OCI-LY7 (cell line): ENCODE measurements around the gene ZBTB1. TPM values are rescaled to one million over a fixed set of nuclear protein-coding genes. Genes with fewer than 3 reads are reported as not detected.

ENCODE experiments used
- BruUV-seq: library from RNA; stranded (reverse); fragments of 400-500 nt; replicated peaks from 2 replicates; lab custom pipeline; 2021; lab: Mats Ljungman, UMichigan
- CTCF ChIA-PET: fragments of 300-600 bp; sonication (Branson Sonifier 250); formaldehyde crosslinking; loops from one replicate; lab custom pipeline; 2022; ENCODE audit warnings: antibody characterized with exemption; ENCODE audit not compliant: unreplicated experiment; lab: Charles Lee
- POLR2A ChIA-PET: fragments of 300-600 bp; sonication (Branson Sonifier 250); formaldehyde crosslinking; loops from one replicate; lab custom pipeline; 2022; ENCODE audit warnings: antibody characterized with exemption; lab: Charles Lee
- DNase-seq: peaks from one replicate; pipeline ENCODE4 v3.0.0-alpha.2; 2015; ENCODE audit warnings: low spot score
- H2AFZ ChIP-seq: fragments of 200-600 bp; sonication (generic), shearing (Covaris generic); 2 replicates; pipeline ENCODE4 v1.6.1; 2014; ENCODE audit warnings: mild to moderate bottlenecking, antibody characterized with exemption, low read length, moderate library complexity
- H3K27ac ChIP-seq: fragments of 200-600 bp; sonication (generic); 2 replicates; pipeline ENCODE4 v1.5.1; 2014; ENCODE audit warnings: mixed run types, low read depth, mild to moderate bottlenecking, moderate library complexity, low read length, inconsistent platforms; ENCODE audit not compliant: poor library complexity, severe bottlenecking
- H3K36me3 ChIP-seq: fragments of 200-600 bp; sonication (generic); 2 replicates; pipeline ENCODE4 v1.6.1; 2014; ENCODE audit warnings: mild to moderate bottlenecking, antibody characterized with exemption, low read length, moderate library complexity, mixed read lengths; ENCODE audit not compliant: insufficient read depth
- H3K4me1 ChIP-seq: fragments of 200-600 bp; sonication (generic); 2 replicates; pipeline ENCODE4 v1.5.1; 2014; ENCODE audit warnings: mild to moderate bottlenecking, low read length; ENCODE audit not compliant: insufficient read depth, poor library complexity, severe bottlenecking
- H3K4me2 ChIP-seq: fragments of 200-600 bp; sonication (generic); 2 replicates; pipeline ENCODE4 v1.6.1; 2014; ENCODE audit warnings: mild to moderate bottlenecking, low read length
- H3K4me3 ChIP-seq: fragments of 200-600 bp; sonication (generic); 2 replicates; pipeline ENCODE4 v1.5.1; 2014; ENCODE audit warnings: mild to moderate bottlenecking, low read depth, low read length; ENCODE audit not compliant: poor library complexity, severe bottlenecking
- H3K79me2 ChIP-seq: fragments of 200-600 bp; sonication (generic); 2 replicates; pipeline ENCODE4 v1.6.1; 2016; ENCODE audit warnings: low read depth, mild to moderate bottlenecking, low read length, moderate library complexity, mixed read lengths; ENCODE audit not compliant: insufficient read depth
- H3K9me2 ChIP-seq: fragments of 200-600 bp; sonication (generic); 2 replicates; pipeline ENCODE4 v1.6.1; 2016; ENCODE audit warnings: mild to moderate bottlenecking, low read length, mixed read lengths; ENCODE audit not compliant: insufficient read depth
- H3K9me3 ChIP-seq: fragments of 200-600 bp; sonication (generic); 2 replicates; pipeline ENCODE4 v1.6.1; 2014; ENCODE audit warnings: mild to moderate bottlenecking, mixed run types, low read length, mixed read lengths
- H4K20me1 ChIP-seq: fragments of 200-600 bp; sonication (generic); 2 replicates; pipeline ENCODE4 v1.6.1; 2014; ENCODE audit warnings: mild to moderate bottlenecking, antibody characterized with exemption, low read length, moderate library complexity, mixed read lengths; ENCODE audit not compliant: insufficient read depth
- EZH2phosphoT487 ChIP-seq: fragments of 200-600 bp; sonication (generic); IDR thresholded peaks from 2 replicates; pipeline ENCODE4 v1.6.1; 2018; ENCODE audit warnings: low read depth, borderline replicate concordance, mild to moderate bottlenecking, mixed run types, antibody characterized with exemption, low read length, moderate library complexity, mixed read lengths
- intact Hi-C: fragments of 100-400 bp; cut with micrococcal nuclease; formaldehyde crosslinking; loops from one replicate; pipeline ENCODE4 v1.10.0; 2022; ENCODE audit not compliant: unreplicated experiment
- total RNA-seq, 2 experiments: library from RNA; depleted of rRNA in 1 of 2; stranded (reverse); fragments of >200 nt in 1 of 2; shearing (Covaris generic) in 1 of 2; gene quantifications; 2 replicates each; pipeline ENCODE4 v1.2.3, GENCODE V29; 2014 to 2022
- TF ChIP-seq, protein P1 (sequence below): fragments of 200-600 bp; sonication (generic); conservative IDR thresholded peaks from 2 replicates; pipeline ENCODE4 v1.5.1; 2014; ENCODE audit warnings: mild to moderate bottlenecking, antibody characterized with exemption, low read length, moderate library complexity, mixed read lengths

Gene ZBTB1
- total RNA-seq, 2 experiments from 2014 or later = 34.1 to 49.5 TPM

DNA sequence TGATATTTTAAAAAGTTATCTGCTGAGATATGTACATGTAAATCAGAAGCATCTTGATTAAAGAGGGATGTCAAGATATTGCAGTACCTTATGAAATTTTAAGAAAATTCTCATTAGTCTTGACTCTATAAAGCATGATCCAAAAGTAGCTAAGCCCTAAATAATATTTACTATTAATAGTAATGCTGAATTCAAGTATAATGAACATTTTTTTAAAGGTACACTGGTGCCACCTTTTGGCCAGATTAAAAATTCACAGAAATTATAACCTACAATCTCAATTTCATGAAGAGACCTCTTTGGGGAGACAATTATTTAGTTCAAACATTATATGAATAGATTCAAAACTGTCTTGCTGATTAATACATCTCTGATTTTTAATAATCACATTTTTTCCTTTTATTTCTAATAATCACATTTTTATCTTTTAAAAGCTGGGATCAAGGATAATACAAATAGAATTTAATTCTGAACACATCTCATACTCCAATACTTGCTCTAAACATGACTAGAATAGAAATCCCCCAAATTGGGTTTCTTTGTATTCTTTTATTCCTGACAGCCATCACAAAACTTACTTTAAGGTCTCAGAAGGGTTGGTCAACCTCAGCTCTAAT, 25.8 kb upstream of the ZBTB1 start:
- H3K4me3 ChIP-seq = no peak overlapping the region
- no peaks in the 10 kb centered on the region for H3K9me3 ChIP-seq

DNA sequence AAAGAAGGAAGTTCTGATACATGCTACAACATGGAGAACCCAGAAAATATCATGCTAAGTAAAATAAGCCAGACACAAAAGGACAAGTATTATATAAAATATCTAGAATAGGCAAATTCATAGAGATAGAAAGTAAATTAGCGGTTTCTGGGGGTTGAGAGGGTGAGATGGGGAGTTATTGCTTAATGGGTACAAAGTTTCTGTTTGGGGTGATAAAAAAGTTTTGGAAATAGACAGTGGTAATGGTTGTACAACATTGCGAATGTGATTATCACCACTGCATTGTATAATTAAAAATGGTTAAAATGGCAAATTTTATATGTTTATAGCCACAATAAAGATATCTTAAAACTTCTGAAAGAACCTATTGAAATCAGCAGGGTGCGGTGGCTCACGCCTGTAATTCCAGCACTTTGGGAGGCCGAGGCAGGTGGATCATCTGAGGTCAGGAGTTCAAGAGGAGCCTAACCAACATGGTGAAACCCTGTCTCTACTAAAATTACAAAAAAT, 15.9 kb upstream of the ZBTB1 start:
- peaks cover 26% of the 10 kb centered on the region for H3K79me2 ChIP-seq
- H3K9me2 ChIP-seq = no peaks in the 10 kb centered on the region
- no peaks in the 10 kb centered on the region for H3K4me1 ChIP-seq
- no peak overlapping the region for H3K27ac ChIP-seq
- no peak for DNase-seq
- TF ChIP-seq, protein P1, sequence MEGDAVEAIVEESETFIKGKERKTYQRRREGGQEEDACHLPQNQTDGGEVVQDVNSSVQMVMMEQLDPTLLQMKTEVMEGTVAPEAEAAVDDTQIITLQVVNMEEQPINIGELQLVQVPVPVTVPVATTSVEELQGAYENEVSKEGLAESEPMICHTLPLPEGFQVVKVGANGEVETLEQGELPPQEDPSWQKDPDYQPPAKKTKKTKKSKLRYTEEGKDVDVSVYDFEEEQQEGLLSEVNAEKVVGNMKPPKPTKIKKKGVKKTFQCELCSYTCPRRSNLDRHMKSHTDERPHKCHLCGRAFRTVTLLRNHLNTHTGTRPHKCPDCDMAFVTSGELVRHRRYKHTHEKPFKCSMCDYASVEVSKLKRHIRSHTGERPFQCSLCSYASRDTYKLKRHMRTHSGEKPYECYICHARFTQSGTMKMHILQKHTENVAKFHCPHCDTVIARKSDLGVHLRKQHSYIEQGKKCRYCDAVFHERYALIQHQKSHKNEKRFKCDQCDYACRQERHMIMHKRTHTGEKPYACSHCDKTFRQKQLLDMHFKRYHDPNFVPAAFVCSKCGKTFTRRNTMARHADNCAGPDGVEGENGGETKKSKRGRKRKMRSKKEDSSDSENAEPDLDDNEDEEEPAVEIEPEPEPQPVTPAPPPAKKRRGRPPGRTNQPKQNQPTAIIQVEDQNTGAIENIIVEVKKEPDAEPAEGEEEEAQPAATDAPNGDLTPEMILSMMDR = no peak
- TF ChIP-seq EZH2phosphoT487 = no peak
- ChIA-PET CTCF (interaction anchor here (0.6 kb wide), 1 partner anchor 1139 kb away, joined by 3 read pairs; no protein-coding TSS in a partner anchor), POLR2A (interaction anchor here (0.6 to 1.4 kb wide), 6 partner anchors 8 to 766 kb away, joined by 3 to 7 read pairs (median 3); no protein-coding TSS in a partner anchor)
- H3K4me3 ChIP-seq = no peak overlapping the region
- no peak overlapping the region for H2AFZ ChIP-seq
- H3K36me3 ChIP-seq = peaks cover 93% of the 10 kb centered on the region
- BruUV-seq = no TSS peak
- intact Hi-C loops = no loop called here
- H4K20me1 ChIP-seq = no peaks in the 10 kb centered on the region
- no peak overlapping the region for H3K4me2 ChIP-seq
- H3K9me3 ChIP-seq = no peaks in the 10 kb centered on the region

More for the DNA sequence above, 25.8 kb upstream of the ZBTB1 start:
- DNase-seq = peak; percentile 46
- POLR2A ChIA-PET = interaction anchor here (0.6 to 1.2 kb wide), 4 partner anchors 9 to 46 kb away, joined by 3 to 6 read pairs (median 3); no protein-coding TSS in a partner anchor
- no TSS peak for BruUV-seq
- Histone ChIP-seq H3K79me2 (no peaks in the 10 kb centered on the region; the same call in 1 of the 2 replicates), H3K4me1 (no peaks in the 10 kb centered on the region), H3K4me2 (no peak overlapping the region), H2AFZ (no peak overlapping the region), H4K20me1 (peaks cover 9% of the 10 kb centered on the region; the same call in 1 of the 2 replicates), H3K27ac (no peak overlapping the region), H3K36me3 (peaks cover 41% of the 10 kb centered on the region), H3K9me2 (no peaks in the 10 kb centered on the region)
- intact Hi-C loops = loop anchor here (5.0 kb wide), 1 partner anchor 46 kb away; no protein-coding TSS in a partner anchor
- TF ChIP-seq, protein P1 = peak; percentile 89
- no peak for TF ChIP-seq EZH2phosphoT487
- CTCF ChIA-PET = no interaction called here
